HL-60 (cell line): ENCODE results near the gene DHRS3.

Experiments used
- POLR2AphosphoS5 ChIP-seq: IDR thresholded peaks from 2 replicates; pipeline ENCODE4 v1.6.1; 2012; ENCODE audit warnings: low read depth
- TF ChIP-seq, protein P1 (sequence below): IDR thresholded peaks from one replicate; pipeline ENCODE4 v1.5.1; 2011; ENCODE audit warnings: low read length, control low read depth, inconsistent platforms; ENCODE audit not compliant: insufficient read depth

DNA sequence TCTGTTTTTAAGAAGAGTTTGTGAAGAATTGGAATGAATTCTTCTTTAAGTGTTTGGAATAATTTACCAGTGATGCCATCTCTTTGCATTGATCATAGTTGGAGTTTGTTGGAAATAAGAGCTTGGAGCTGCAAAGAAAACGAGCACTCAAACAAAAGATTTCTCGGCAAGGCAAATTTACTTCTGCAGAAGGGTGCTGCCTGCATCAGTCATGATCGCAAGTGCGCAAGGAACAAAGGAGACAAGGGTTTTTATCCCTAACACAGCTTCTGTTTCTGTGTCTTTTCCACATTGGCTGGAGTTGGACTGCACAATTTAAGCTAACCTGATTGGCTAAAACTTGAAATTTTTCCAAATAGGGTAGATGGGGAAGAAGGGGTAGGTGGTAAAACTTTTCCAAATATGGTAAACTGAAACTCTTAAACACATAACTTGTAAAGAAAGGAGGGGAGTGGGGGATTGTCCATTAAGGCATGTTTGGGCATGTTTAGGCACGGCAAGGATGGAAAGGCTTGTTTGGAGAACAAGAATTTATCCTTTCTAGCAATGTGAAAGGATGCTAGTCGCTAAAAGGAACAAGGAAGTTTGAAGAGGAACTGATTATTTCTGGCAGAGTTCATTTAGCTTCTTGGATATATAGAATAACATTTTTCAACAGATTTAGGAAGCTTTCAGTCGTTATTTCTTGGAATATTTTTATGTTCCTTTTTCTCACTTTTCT, 22.4 kb upstream of the DHRS3 start:
- TF ChIP-seq, protein P1, sequence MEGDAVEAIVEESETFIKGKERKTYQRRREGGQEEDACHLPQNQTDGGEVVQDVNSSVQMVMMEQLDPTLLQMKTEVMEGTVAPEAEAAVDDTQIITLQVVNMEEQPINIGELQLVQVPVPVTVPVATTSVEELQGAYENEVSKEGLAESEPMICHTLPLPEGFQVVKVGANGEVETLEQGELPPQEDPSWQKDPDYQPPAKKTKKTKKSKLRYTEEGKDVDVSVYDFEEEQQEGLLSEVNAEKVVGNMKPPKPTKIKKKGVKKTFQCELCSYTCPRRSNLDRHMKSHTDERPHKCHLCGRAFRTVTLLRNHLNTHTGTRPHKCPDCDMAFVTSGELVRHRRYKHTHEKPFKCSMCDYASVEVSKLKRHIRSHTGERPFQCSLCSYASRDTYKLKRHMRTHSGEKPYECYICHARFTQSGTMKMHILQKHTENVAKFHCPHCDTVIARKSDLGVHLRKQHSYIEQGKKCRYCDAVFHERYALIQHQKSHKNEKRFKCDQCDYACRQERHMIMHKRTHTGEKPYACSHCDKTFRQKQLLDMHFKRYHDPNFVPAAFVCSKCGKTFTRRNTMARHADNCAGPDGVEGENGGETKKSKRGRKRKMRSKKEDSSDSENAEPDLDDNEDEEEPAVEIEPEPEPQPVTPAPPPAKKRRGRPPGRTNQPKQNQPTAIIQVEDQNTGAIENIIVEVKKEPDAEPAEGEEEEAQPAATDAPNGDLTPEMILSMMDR = no peak
- TF ChIP-seq POLR2AphosphoS5 = no peak
